ENCODE measurements around the gene SART3. TPM values are rescaled to one million over a fixed set of nuclear protein-coding genes. Genes with fewer than 3 reads are reported as not detected.
A peak's percentile ranks its signal among the peaks of the same experiment; 100 is the strongest.

The SART3 gene
- total and polyA plus RNA-seq, 10 of the 15 experiments (the other 5 are each of a cell fraction or from before 2014, with no cell fraction given) = 8.8 to 179 (median 54.9) TPM

- H3K36me3 ChIP-seq (ENCODE audit: control insufficient read depth in 2 of 2, insufficient read depth in 2 of 2, low read length in 1 of 2) = peaks cover 6 to 24% of the 10 kb centered on the region in 2 experiments
- intact Hi-C loops (cut with micrococcal nuclease; ENCODE audit: unreplicated experiment) (no loop called here), in situ Hi-C loops (cut with MboI) (loop anchor here (5.0 kb wide), 4 partner anchors 51 to 526 kb away; partner anchors contain the start of gene ALKBH2)
- no peak overlapping the region for H2AFZ ChIP-seq (ENCODE audit: control insufficient read depth, low read depth, low read length)
- no peaks in the 10 kb centered on the region for H3K27me3 ChIP-seq (replicated peaks in 1 of 2; ENCODE audit: control insufficient read depth in 2 of 2, insufficient read depth in 2 of 2, low read length in 1 of 2)
- peak overlapping the region; percentile 100 for H3K27ac ChIP-seq (ENCODE audit: control insufficient read depth, insufficient read depth)
- FAIRE-seq (no peak), ATAC-seq (no peak), DNase-seq (ENCODE audit: low read depth, low spot score) (no peak)
- peaks cover 69% of the 10 kb centered on the region for H3K4me1 ChIP-seq (ENCODE audit: control insufficient read depth, insufficient read depth, low read length)
- SMC1A ChIA-PET (ENCODE audit: uncharacterized antibody, unreplicated experiment) = interaction anchor here (0.9 to 26.5 kb wide), 10 partner anchors 9 to 383 kb away, joined by 3 to 718 read pairs (median 32); partner anchors contain the start of gene SELPLG
- H3K9me3 ChIP-seq (replicated peaks; ENCODE audit: control insufficient read depth, insufficient read depth, low read length) = no peaks in the 10 kb centered on the region
- H4K20me1 ChIP-seq (ENCODE audit: control insufficient read depth, insufficient read depth) = no peaks in the 10 kb centered on the region
- H3K79me2 ChIP-seq (ENCODE audit: control insufficient read depth, insufficient read depth, low read length) = peaks cover 48% of the 10 kb centered on the region
- peak overlapping the region; percentile 79; the same call in 1 of the 2 replicates for H3K4me2 ChIP-seq (ENCODE audit: control insufficient read depth, insufficient read depth)
- POLR2A ChIA-PET = interaction anchor here (0.6 to 14.2 kb wide), 8 partner anchors 10 to 97 kb away, joined by 3 to 211 read pairs (median 12); partner anchors contain the start of gene SELPLG
- H3K4me3 ChIP-seq = peak overlapping the region; percentile 13; the same call in 1 of the 2 replicates
- RAD21 ChIA-PET (ENCODE audit: unreplicated experiment) = interaction anchor here (0.5 to 23.0 kb wide), 10 partner anchors 7 to 286 kb away, joined by 3 to 633 read pairs (median 19); partner anchors contain the start of gene SELPLG
- CTCF ChIA-PET = interaction anchor here (1.1 to 21.5 kb wide), 9 partner anchors 11 to 384 kb away, joined by 4 to 866 read pairs (median 14); partner anchors contain the start of gene SELPLG
- H3K9ac ChIP-seq (ENCODE audit: control insufficient read depth, insufficient read depth, low read length) = peak overlapping the region; percentile 90
- BruUV-seq (replicated peaks) = no TSS peak
- TF ChIP-seq POLR2AphosphoS5 (IDR thresholded peaks at IDR 0.05; ENCODE audit: low read length) = peak; percentile 70
- TF ChIP-seq CBX3 (IDR thresholded peaks at IDR 0.05; ENCODE audit: borderline replicate concordance, low read depth) = no peak
- TF ChIP-seq PRDM15 (CRISPR knock-in tag; IDR thresholded peaks at IDR 0.05) = peak; percentile 10; the same call in 1 of the 2 replicates
- no peak for TF ChIP-seq POLR2AphosphoS2 (IDR thresholded peaks at IDR 0.05; ENCODE audit: low read depth, low read length)
- TF ChIP-seq SRF (IDR thresholded peaks at IDR 0.05; ENCODE audit: low read depth in 2 of 2, low read length in 2 of 2) = 0 out of 4 replicates have a peak, but pooled peaks of 1 of the 2 experiments have one; percentile 26
- 0 out of 2 replicates have a peak, but pooled peaks have one; percentile 12 for TF ChIP-seq WRNIP1 (IDR thresholded peaks at IDR 0.05; ENCODE audit: borderline replicate concordance, low read depth, low read length)
- no peak for TF ChIP-seq RUNX3 (IDR thresholded peaks at IDR 0.05; ENCODE audit: low read length)
- TF ChIP-seq STAT1 (conservative IDR thresholded peaks at IDR 0.05) = no peak
- 74% methylated on average over 4 of the region's 4 CpGs for WGBS (ENCODE audit: insufficient coverage, insufficient replicate concordance, low lambda C conversion rate, missing lambda C conversion rate)
Measured at GRCh38 chr12:108566452-108566851, 5.5 kb upstream of the SART3 start.

All from GM12878 (cell line).